CD4-positive, alpha-beta T cell (primary cell): Measurements from ENCODE around the gene TFAP2E. TPM values are rescaled to one million over a fixed set of nuclear protein-coding genes. Genes with fewer than 3 reads are reported as not detected.

ENCODE experiments used
- ATAC-seq: fragments of 200-7000 bp; cut with Tn5 transposase; one replicate; pipeline ENCODE4 v1.10.0; 2022; ENCODE audit warnings: mild to moderate bottlenecking; ENCODE audit not compliant: poor library complexity
- CTCF ChIA-PET: fragments of 350-600 bp; sonication (Branson Sonifier 250); formaldehyde crosslinking; loops from one replicate; lab custom pipeline; 2021; ENCODE audit warnings: antibody characterized with exemption, inconsistent platforms; lab: Charles Lee
- POLR2A ChIA-PET: fragments of 350-600 bp; sonication (Branson Sonifier 250); formaldehyde crosslinking; loops from one replicate; lab custom pipeline; 2021; ENCODE audit warnings: antibody characterized with exemption, inconsistent platforms; lab: Charles Lee
- DNase-seq, 14 experiments: peaks; one replicate each; pipeline ENCODE4 v3.0.0-alpha.2; 2013 to 2020; ENCODE audit warnings: mixed read lengths in 2 of 14
- H3K27ac ChIP-seq, 2 donors: one replicate each; pipeline versions ENCODE4 v1.5.1 to v1.7.0; 2013; ENCODE audit warnings: low read length in 2 of 2, low read depth in 1 of 2, mild to moderate bottlenecking in 1 of 2
- H3K27me3 ChIP-seq, 2 experiments: 1 replicate in 1 of 2; 2 replicates in 1 of 2; pipeline versions ENCODE4 v1.6.1 to v1.7.0; 2013; ENCODE audit warnings: low read length in 2 of 2, control low read depth in 1 of 2, mild to moderate bottlenecking in 1 of 2, moderate library complexity in 1 of 2; ENCODE audit not compliant: insufficient read depth in 2 of 2, control insufficient read depth in 1 of 2
- H3K36me3 ChIP-seq: one replicate; pipeline ENCODE4 v1.6.1; 2013; ENCODE audit warnings: low read length, control low read depth; ENCODE audit not compliant: insufficient read depth
- H3K4me1 ChIP-seq: one replicate; pipeline ENCODE4 v1.6.1; 2013; ENCODE audit warnings: low read length, control low read depth; ENCODE audit not compliant: insufficient read depth
- H3K4me3 ChIP-seq: one replicate; pipeline ENCODE4 v1.5.1; 2013; ENCODE audit warnings: mild to moderate bottlenecking, low read length, moderate library complexity
- H3K9me3 ChIP-seq, 2 experiments: 1 replicate in 1 of 2; 2 replicates in 1 of 2; pipeline versions ENCODE4 v1.6.1 to v1.7.0; 2013; ENCODE audit warnings: low read length in 2 of 2, mild to moderate bottlenecking in 2 of 2, control low read depth in 1 of 2, moderate library complexity in 1 of 2; ENCODE audit not compliant: control insufficient read depth in 1 of 2, insufficient read depth in 1 of 2
- H3K27ac Mint-ChIP-seq: one replicate; pipeline ENCODE4 v1.8.0; 2020; ENCODE audit warnings: mixed read lengths
- H3K27me3 Mint-ChIP-seq: one replicate; pipeline ENCODE4 v1.8.0; 2021; ENCODE audit warnings: mixed read lengths
- H3K36me3 Mint-ChIP-seq: one replicate; pipeline ENCODE4 v1.8.0; 2021; ENCODE audit warnings: low read depth, mixed read lengths
- H3K4me1 Mint-ChIP-seq: one replicate; pipeline ENCODE4 v1.8.0; 2021; ENCODE audit warnings: low read depth, mixed read lengths
- H3K4me3 Mint-ChIP-seq: one replicate; pipeline ENCODE4 v1.8.0; 2020; ENCODE audit warnings: mild to moderate bottlenecking, mixed read lengths
- H3K9me3 Mint-ChIP-seq: one replicate; pipeline ENCODE4 v1.8.0; 2020; ENCODE audit warnings: mixed read lengths
- CTCF ChIP-seq: fragments of 200-600 bp; IDR thresholded peaks from one replicate; pipeline ENCODE4 v1.8.0; 2022; ENCODE audit warnings: antibody characterized with exemption, mild to moderate bottlenecking
- intact Hi-C, 2 experiments: fragments of 100-400 bp; cut with DNase I in 1 of 2; cut with micrococcal nuclease in 1 of 2; formaldehyde crosslinking; loops; one replicate each; pipeline versions ENCODE4 v1.15.1 to v1.9.0; 2023 to 2025; cut with DNase I, micrococcal nuclease
- total RNA-seq, 174 experiments: library from RNA in 2 of 174; stranded (reverse) in 2 of 174; gene quantifications; one replicate each; pipeline ENCODE4 v1.2.3 and lab custom pipeline; 2021 to 2026

The TFAP2E gene
- total RNA-seq, 2 experiments from 2014 or later: 3.0 to 3.8 TPM

GRCh38 chr1:35611655-35612054, 38.5 kb downstream of the TFAP2E start:
- peaks cover 81% of the 10 kb centered on the region for H3K36me3 Mint-ChIP-seq
- no peak overlapping the region for H3K4me3 Mint-ChIP-seq
- no peak overlapping the region for H3K4me3 ChIP-seq
- DNase-seq (no peak), ATAC-seq (no peak)
- no peaks in the 10 kb centered on the region for H3K27me3 ChIP-seq
- peaks cover 21% of the 10 kb centered on the region for H3K4me1 Mint-ChIP-seq
- intact Hi-C loops: no loop called here
- no peak overlapping the region for H3K27ac Mint-ChIP-seq
- H3K4me1 ChIP-seq: peaks cover 2% of the 10 kb centered on the region
- H3K9me3 Mint-ChIP-seq: no peaks in the 10 kb centered on the region
- no peak for TF ChIP-seq CTCF
- peaks cover 55% of the 10 kb centered on the region for H3K36me3 ChIP-seq
- H3K27ac ChIP-seq: no peak overlapping the region
- H3K27me3 Mint-ChIP-seq: no peaks in the 10 kb centered on the region
- ChIA-PET POLR2A (no interaction called here), CTCF (no interaction called here)
- H3K9me3 ChIP-seq: no peaks in the 10 kb centered on the region

- peaks cover 82% of the 10 kb centered on the region for H3K36me3 Mint-ChIP-seq
- no peaks in the 10 kb centered on the region for H3K9me3 Mint-ChIP-seq
- H3K27me3 Mint-ChIP-seq: no peaks in the 10 kb centered on the region
- Histone ChIP-seq H3K4me1 (peaks cover 2% of the 10 kb centered on the region), H3K9me3 (no peaks in the 10 kb centered on the region), H3K36me3 (peaks cover 55% of the 10 kb centered on the region), H3K27me3 (no peaks in the 10 kb centered on the region), H3K4me3 (no peak overlapping the region), H3K27ac (no peak overlapping the region)
- no peak overlapping the region for H3K27ac Mint-ChIP-seq
- TF ChIP-seq CTCF: no peak
- ChIA-PET CTCF (no interaction called here), POLR2A (no interaction called here)
- ATAC-seq (no peak), DNase-seq (no peak)
- intact Hi-C loops: loop anchor here in 1 of 2 experiments (5.0 kb wide), 1 partner anchor 47 kb away; no protein-coding TSS in a partner anchor
- H3K4me3 Mint-ChIP-seq: no peak overlapping the region
- H3K4me1 Mint-ChIP-seq: peaks cover 15% of the 10 kb centered on the region
Observed at GRCh38 chr1:35615440-35615839, 42.3 kb downstream of the TFAP2E start.

- ATAC-seq (no peak), DNase-seq (no peak)
- Mint-ChIP-seq H3K27me3 (no peaks in the 10 kb centered on the region), H3K27ac (no peak overlapping the region), H3K9me3 (no peaks in the 10 kb centered on the region), H3K36me3 (peaks cover 78% of the 10 kb centered on the region), H3K4me1 (peaks cover 13% of the 10 kb centered on the region), H3K4me3 (no peak overlapping the region)
- ChIA-PET POLR2A (no interaction called here), CTCF (interaction anchor here (1.0 to 1.4 kb wide), 2 partner anchors 13 to 96 kb away, joined by 3 to 4 read pairs; no protein-coding TSS in a partner anchor)
- Histone ChIP-seq H3K27me3 (no peaks in the 10 kb centered on the region), H3K36me3 (peaks cover 67% of the 10 kb centered on the region), H3K9me3 (no peaks in the 10 kb centered on the region), H3K4me3 (no peak overlapping the region), H3K27ac (no peak overlapping the region), H3K4me1 (peaks cover 2% of the 10 kb centered on the region)
- TF ChIP-seq CTCF: no peak
- intact Hi-C loops: loop anchor here in 1 of 2 experiments (5.0 kb wide), 1 partner anchor 43 kb away; no protein-coding TSS in a partner anchor
Observed at GRCh38 chr1:35619237-35620121, 46.4 kb downstream of the TFAP2E start.
